Osteocyte (in vitro differentiated cells): ENCODE measurements around the gene ZNF827. TPM values are rescaled to one million over a fixed set of nuclear protein-coding genes. Genes with fewer than 3 reads are reported as not detected.

ENCODE experiments used
- DNase-seq: peaks from one replicate; pipeline ENCODE4 v3.0.0; 2021; ENCODE audit warnings: mixed read lengths; ENCODE audit not compliant: unreplicated experiment; ENCODE audit errors: extremely low spot score
- H3K27ac Mint-ChIP-seq: one replicate; pipeline ENCODE4 v1.8.0; 2021; ENCODE audit warnings: mild to moderate bottlenecking, mixed read lengths; ENCODE audit not compliant: unreplicated experiment
- H3K27me3 Mint-ChIP-seq: one replicate; pipeline ENCODE4 v1.8.0; 2021; ENCODE audit warnings: mixed read lengths; ENCODE audit not compliant: unreplicated experiment
- H3K36me3 Mint-ChIP-seq: one replicate; pipeline ENCODE4 v1.8.0; 2021; ENCODE audit warnings: mixed read lengths; ENCODE audit not compliant: unreplicated experiment
- H3K4me1 Mint-ChIP-seq: one replicate; pipeline ENCODE4 v1.8.0; 2021; ENCODE audit warnings: mixed read lengths; ENCODE audit not compliant: unreplicated experiment
- H3K4me3 Mint-ChIP-seq: one replicate; pipeline ENCODE4 v1.8.0; 2021; ENCODE audit warnings: mild to moderate bottlenecking, moderate library complexity, mixed read lengths; ENCODE audit not compliant: unreplicated experiment
- H3K9me3 Mint-ChIP-seq: one replicate; pipeline ENCODE4 v1.8.0; 2021; ENCODE audit warnings: mixed read lengths; ENCODE audit not compliant: unreplicated experiment
- total RNA-seq: library from RNA; stranded (reverse); gene quantifications from 2 replicates; pipeline ENCODE4 v1.2.1, GENCODE V29; 2021
- TF ChIP-seq, protein P1 (sequence below): fragments of 200-600 bp; sonication (generic); IDR thresholded peaks from 2 replicates; pipeline ENCODE4 v1.5.0; 2021; ENCODE audit warnings: antibody characterized with exemption, mild to moderate bottlenecking, moderate library complexity

The ZNF827 gene
- total RNA-seq, 1 donor from 2014 or later: 22.5 TPM

DNA sequence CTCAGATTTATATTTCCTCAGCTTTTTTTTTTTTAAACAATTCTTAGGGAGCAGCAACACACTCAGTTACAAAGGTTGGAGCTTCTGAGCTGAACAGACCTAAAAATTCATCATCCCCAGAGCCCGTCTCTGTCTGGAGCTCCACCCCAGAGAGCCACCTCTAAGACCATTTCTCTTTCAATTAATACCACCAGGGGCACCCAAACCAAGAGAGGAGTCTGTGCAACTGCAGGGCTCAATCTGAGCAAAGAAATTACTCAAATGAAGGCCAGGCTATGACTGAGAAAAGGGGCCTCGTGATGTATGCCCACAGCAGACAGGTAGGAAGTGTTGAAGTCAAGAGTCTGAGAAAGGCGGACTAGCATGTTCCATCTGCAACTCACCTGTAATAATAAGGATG lies 163.2 kb downstream of the ZNF827 start:
- DNase-seq: no peak
- no peak overlapping the region for H3K4me3 Mint-ChIP-seq
- peaks cover 44% of the 10 kb centered on the region for H3K36me3 Mint-ChIP-seq
- H3K4me1 Mint-ChIP-seq: no peaks in the 10 kb centered on the region
- TF ChIP-seq, protein P1, sequence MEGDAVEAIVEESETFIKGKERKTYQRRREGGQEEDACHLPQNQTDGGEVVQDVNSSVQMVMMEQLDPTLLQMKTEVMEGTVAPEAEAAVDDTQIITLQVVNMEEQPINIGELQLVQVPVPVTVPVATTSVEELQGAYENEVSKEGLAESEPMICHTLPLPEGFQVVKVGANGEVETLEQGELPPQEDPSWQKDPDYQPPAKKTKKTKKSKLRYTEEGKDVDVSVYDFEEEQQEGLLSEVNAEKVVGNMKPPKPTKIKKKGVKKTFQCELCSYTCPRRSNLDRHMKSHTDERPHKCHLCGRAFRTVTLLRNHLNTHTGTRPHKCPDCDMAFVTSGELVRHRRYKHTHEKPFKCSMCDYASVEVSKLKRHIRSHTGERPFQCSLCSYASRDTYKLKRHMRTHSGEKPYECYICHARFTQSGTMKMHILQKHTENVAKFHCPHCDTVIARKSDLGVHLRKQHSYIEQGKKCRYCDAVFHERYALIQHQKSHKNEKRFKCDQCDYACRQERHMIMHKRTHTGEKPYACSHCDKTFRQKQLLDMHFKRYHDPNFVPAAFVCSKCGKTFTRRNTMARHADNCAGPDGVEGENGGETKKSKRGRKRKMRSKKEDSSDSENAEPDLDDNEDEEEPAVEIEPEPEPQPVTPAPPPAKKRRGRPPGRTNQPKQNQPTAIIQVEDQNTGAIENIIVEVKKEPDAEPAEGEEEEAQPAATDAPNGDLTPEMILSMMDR: no peak
- no peaks in the 10 kb centered on the region for H3K9me3 Mint-ChIP-seq
- no peaks in the 10 kb centered on the region for H3K27me3 Mint-ChIP-seq
- H3K27ac Mint-ChIP-seq: no peak overlapping the region

DNA sequence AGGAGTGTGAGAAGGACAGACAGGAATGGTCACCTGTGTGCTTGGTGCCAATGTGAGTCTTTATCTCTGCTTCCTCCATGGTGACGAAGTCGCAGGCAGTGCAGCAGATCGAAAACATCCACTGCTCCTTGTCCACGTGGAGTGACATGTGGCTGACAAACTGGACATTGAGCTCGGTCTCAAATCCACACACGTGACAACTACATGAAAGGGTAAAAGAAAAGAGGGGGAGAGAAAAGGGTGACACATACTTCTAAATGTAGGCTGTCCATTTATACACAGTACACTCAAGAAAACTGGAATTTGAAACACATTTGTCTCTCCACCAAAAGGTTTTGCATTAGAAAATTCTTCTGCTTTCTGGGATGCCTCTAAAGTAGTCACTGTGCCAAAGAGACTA lies 164.2 kb downstream of the ZNF827 start:
- Mint-ChIP-seq H3K27me3 (no peaks in the 10 kb centered on the region), H3K4me3 (no peak overlapping the region), H3K9me3 (no peaks in the 10 kb centered on the region), H3K4me1 (no peaks in the 10 kb centered on the region), H3K36me3 (peaks cover 41% of the 10 kb centered on the region), H3K27ac (no peak overlapping the region)
- no peak for DNase-seq
- TF ChIP-seq, protein P1: no peak

DNA sequence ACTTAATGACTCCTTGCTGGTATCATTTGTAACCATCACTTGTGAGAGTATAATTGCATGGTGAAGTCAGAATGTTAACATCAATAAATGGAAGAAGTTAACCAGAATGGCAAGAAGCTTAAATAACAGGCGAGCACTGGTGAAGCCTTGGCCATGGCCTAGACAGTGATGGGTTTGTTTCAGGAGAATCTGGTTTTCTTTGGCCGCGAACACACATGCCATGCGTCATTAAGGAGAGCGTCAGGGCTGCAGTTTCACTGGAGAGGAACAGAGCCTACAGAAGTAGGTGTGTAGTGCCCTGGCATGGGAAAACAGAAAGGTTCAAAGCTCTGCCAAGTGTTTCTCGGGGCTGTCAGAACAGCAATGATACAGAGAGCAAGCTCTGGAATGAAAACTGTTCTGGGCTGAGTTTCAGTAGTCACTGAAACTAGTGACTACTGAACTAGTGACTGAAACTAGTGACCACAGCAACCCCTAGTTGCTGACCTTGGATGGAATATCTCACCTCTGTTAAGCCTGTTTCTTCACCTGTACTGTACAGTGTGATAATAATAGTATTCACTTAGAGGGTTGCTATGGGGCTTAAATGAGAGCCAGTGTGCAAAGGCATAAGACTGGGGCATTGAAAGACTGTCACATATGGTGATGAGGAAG lies 164.9 kb downstream of the ZNF827 start:
- Mint-ChIP-seq H3K27ac (no peak overlapping the region), H3K4me3 (no peak overlapping the region), H3K36me3 (peaks cover 38% of the 10 kb centered on the region), H3K4me1 (no peaks in the 10 kb centered on the region), H3K9me3 (no peaks in the 10 kb centered on the region), H3K27me3 (no peaks in the 10 kb centered on the region)
- DNase-seq: no peak
- TF ChIP-seq, protein P1: no peak

DNA sequence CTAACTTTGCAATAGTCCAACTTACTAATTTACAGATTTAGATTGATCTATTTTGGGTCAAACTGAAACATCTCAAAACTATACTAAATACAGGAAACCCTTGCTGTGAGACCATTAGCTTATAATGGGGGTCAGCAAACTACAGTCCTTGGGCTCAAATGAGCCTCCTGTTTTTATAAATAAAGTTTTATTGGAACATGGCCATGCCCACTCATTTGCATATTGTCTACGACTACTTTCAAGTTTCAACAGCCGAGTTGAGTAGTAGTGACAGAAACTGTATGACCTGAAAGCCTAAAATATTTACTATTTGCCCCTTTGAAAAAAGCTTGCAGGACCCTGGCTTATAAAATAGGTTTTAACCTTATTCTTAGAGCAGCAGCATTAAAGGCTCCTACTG lies 166.3 kb downstream of the ZNF827 start:
- DNase-seq: no peak
- no peaks in the 10 kb centered on the region for H3K27me3 Mint-ChIP-seq
- H3K4me1 Mint-ChIP-seq: no peaks in the 10 kb centered on the region
- no peak overlapping the region for H3K4me3 Mint-ChIP-seq
- H3K27ac Mint-ChIP-seq: no peak overlapping the region
- TF ChIP-seq, protein P1: no peak
- peaks cover 4% of the 10 kb centered on the region for H3K9me3 Mint-ChIP-seq
- H3K36me3 Mint-ChIP-seq: peaks cover 37% of the 10 kb centered on the region

DNA sequence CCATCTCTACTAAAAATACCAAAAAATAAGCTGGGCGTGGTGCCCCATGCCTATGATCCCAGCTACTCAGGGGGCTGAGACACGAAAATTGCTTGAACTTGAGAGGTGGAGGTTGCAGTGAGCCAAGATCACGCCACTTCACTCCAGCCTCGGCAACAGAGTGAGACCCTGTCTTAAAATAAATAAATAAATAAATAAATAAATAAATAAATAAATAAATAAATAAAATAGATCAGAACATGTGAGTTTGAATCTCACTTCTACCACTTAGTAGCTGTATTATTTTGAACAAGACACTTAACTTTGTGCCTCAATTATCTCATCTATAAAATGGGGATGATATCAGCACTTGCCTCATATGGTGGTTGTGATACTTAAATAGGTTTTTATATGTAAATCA lies 168.5 kb downstream of the ZNF827 start:
- TF ChIP-seq, protein P1: no peak
- Mint-ChIP-seq H3K9me3 (peaks cover 8% of the 10 kb centered on the region), H3K4me3 (no peak overlapping the region), H3K36me3 (peaks cover 49% of the 10 kb centered on the region), H3K4me1 (no peaks in the 10 kb centered on the region), H3K27ac (no peak overlapping the region), H3K27me3 (no peaks in the 10 kb centered on the region)
- DNase-seq: no peak
